GM23338 (cell line): ENCODE measurements around the gene BMS1. TPM values are rescaled to one million over a fixed set of nuclear protein-coding genes. Genes with fewer than 3 reads are reported as not detected.
A peak's percentile ranks its signal among the peaks of the same experiment; 100 is the strongest.

Experiments used
- ATAC-seq: fragments of 200-7000 bp; cut with Tn5 transposase; 3 replicates; pipeline ENCODE4 v1.9.1; 2020
- DNase-seq: peaks from one replicate; pipeline ENCODE4 v3.0.0-alpha.2; 2015; ENCODE audit warnings: low spot score
- H2AFZ ChIP-seq: fragments of 200-600 bp; sonication (generic); 2 replicates; pipeline ENCODE4 v1.8.0; 2016; ENCODE audit warnings: antibody characterized with exemption, mild to moderate bottlenecking, moderate library complexity
- H3F3A ChIP-seq: fragments of 200-600 bp; sonication (generic); replicated peaks from 2 replicates; pipeline ENCODE4 v1.8.0; 2017; ENCODE audit warnings: antibody characterized with exemption, mixed run types, low read depth
- H3K27ac ChIP-seq: fragments of 200-600 bp; sonication (generic); 2 replicates; pipeline ENCODE4 v1.6.1; 2016; ENCODE audit warnings: low read depth
- H3K27me3 ChIP-seq: fragments of 200-600 bp; sonication (generic); 2 replicates; pipeline ENCODE4 v1.8.0; 2016; ENCODE audit warnings: mild to moderate bottlenecking, mixed run types, moderate library complexity; ENCODE audit not compliant: insufficient read depth
- H3K36me3 ChIP-seq: fragments of 200-600 bp; sonication (generic); 2 replicates; pipeline ENCODE4 v1.8.0; 2016; ENCODE audit warnings: mild to moderate bottlenecking; ENCODE audit not compliant: insufficient read depth
- H3K4me1 ChIP-seq: fragments of 200-600 bp; sonication (generic); 2 replicates; pipeline ENCODE4 v1.8.0; 2016; ENCODE audit warnings: mild to moderate bottlenecking, moderate library complexity; ENCODE audit not compliant: insufficient read depth
- H3K4me2 ChIP-seq: fragments of 200-600 bp; sonication (generic); 2 replicates; pipeline ENCODE4 v1.7.1; 2017; ENCODE audit warnings: mixed run types
- H3K4me3 ChIP-seq: fragments of 200-600 bp; sonication (generic); 2 replicates; pipeline ENCODE4 v1.6.1; 2016; ENCODE audit warnings: mixed run types
- H3K79me2 ChIP-seq: fragments of 200-600 bp; sonication (generic); replicated peaks from 2 replicates; pipeline ENCODE4 v1.8.0; 2017; ENCODE audit warnings: mild to moderate bottlenecking; ENCODE audit not compliant: insufficient read depth
- H3K9me2 ChIP-seq: fragments of 200-600 bp; sonication (generic); 2 replicates; pipeline ENCODE4 v1.8.0; 2017; ENCODE audit not compliant: insufficient read depth
- H4K20me1 ChIP-seq: fragments of 200-600 bp; sonication (generic); replicated peaks from 2 replicates; pipeline ENCODE4 v1.8.0; 2017; ENCODE audit warnings: mild to moderate bottlenecking; ENCODE audit not compliant: insufficient read depth
- H3K27ac Mint-ChIP-seq: 2 replicates; pipeline ENCODE4 v1.8.0; 2020; ENCODE audit warnings: inconsistent platforms, mild to moderate bottlenecking, moderate library complexity, mixed read lengths
- H3K27me3 Mint-ChIP-seq: 3 replicates; pipeline ENCODE4 v1.8.0; 2022; ENCODE audit warnings: low read depth, mild to moderate bottlenecking, moderate library complexity, mixed read lengths, inconsistent platforms; ENCODE audit not compliant: insufficient read depth, poor library complexity
- H3K36me3 Mint-ChIP-seq: 3 replicates; pipeline ENCODE4 v1.8.0; 2021; ENCODE audit warnings: low read depth, mild to moderate bottlenecking, inconsistent platforms, moderate library complexity, mixed read lengths
- H3K4me1 Mint-ChIP-seq: 3 replicates; pipeline ENCODE4 v1.8.0; 2020; ENCODE audit warnings: mild to moderate bottlenecking, inconsistent platforms, mixed read lengths
- H3K4me3 Mint-ChIP-seq: 3 replicates; pipeline ENCODE4 v1.8.0; 2021; ENCODE audit warnings: moderate library complexity, mild to moderate bottlenecking, inconsistent platforms, mixed read lengths
- H3K9me3 Mint-ChIP-seq: 3 replicates; pipeline ENCODE4 v1.8.0; 2020; ENCODE audit warnings: moderate library complexity, mild to moderate bottlenecking, inconsistent platforms, mixed read lengths
- JUNB ChIP-seq: IDR thresholded peaks from one replicate; pipeline ENCODE4 v1.6.1; 2016; ENCODE audit warnings: antibody characterized with exemption; ENCODE audit not compliant: unreplicated experiment
- NANOG ChIP-seq: IDR thresholded peaks from 2 replicates; pipeline ENCODE4 v1.6.1; 2016; ENCODE audit warnings: antibody characterized with exemption, borderline replicate concordance
- REST ChIP-seq: IDR thresholded peaks from one replicate; pipeline ENCODE4 v1.6.1; 2018; ENCODE audit warnings: antibody characterized with exemption; ENCODE audit not compliant: unreplicated experiment
- ZNF462 ChIP-seq: fragments of 250-450 bp; sonication (Bioruptor Pico); IDR thresholded peaks from 2 replicates; pipeline ENCODE4 v1.5.0; 2020; ENCODE audit warnings: mild to moderate bottlenecking, moderate library complexity
- polyA plus RNA-seq: library from polyadenylated mRNA; unstranded; fragments of >200 nt; fragmentation: Nextera tagmentation; extraction: Ambion mirVana; gene quantifications from 2 replicates; pipeline ENCODE4 v1.2.1, GENCODE V29; 2016
- total RNA-seq: library from RNA; depleted of rRNA; stranded (reverse); fragments of >200 nt; shearing (Covaris generic); gene quantifications from 2 replicates; pipeline ENCODE4 v1.2.3, GENCODE V29; 2014

BMS1 gene
- total and polyA plus RNA-seq, 2 experiments from 2014 or later, result 26.4 to 37.7 TPM

- no peak for TF ChIP-seq ZNF462 (CRISPR knock-in tag)
- TF ChIP-seq JUNB, result no peak
These were observed 38.9 kb upstream of the BMS1 start (continued) for GRCh38 chr10:42743697-42744096.

- H3K27ac Mint-ChIP-seq, result no peak overlapping the region
- H3K4me1 ChIP-seq, result no peaks in the 10 kb centered on the region
- TF ChIP-seq ZNF462 (CRISPR knock-in tag) (no peak), REST (no peak), NANOG (no peak)
These were observed 38.4 kb upstream of the BMS1 start for GRCh38 chr10:42744134-42744701.

More at GRCh38 chr10:42744134-42744701, 38.4 kb upstream of the BMS1 start:
- ATAC-seq (no peak), DNase-seq (peak; percentile 13)
- Histone ChIP-seq H3K4me2 (no peak overlapping the region), H3K9me2 (no peaks in the 10 kb centered on the region), H4K20me1 (no peaks in the 10 kb centered on the region), H3K27me3 (no peaks in the 10 kb centered on the region), H3K4me3 (no peak overlapping the region), H3K79me2 (no peaks in the 10 kb centered on the region), H3F3A (no peaks in the 10 kb centered on the region), H2AFZ (no peak overlapping the region), H3K27ac (no peak overlapping the region), H3K36me3 (no peaks in the 10 kb centered on the region)
- Mint-ChIP-seq H3K36me3 (peaks cover 5% of the 10 kb centered on the region), H3K27me3 (peaks cover 3% of the 10 kb centered on the region), H3K9me3 (peaks cover 71% of the 10 kb centered on the region), H3K4me1 (no peaks in the 10 kb centered on the region), H3K4me3 (no peak overlapping the region)
